ENCODE data around the gene CD177. TPM values are rescaled to one million over a fixed set of nuclear protein-coding genes. Genes with fewer than 3 reads are reported as not detected.
"Not testable (repeated sequence)": the region's sequence is repeated elsewhere in the genome, so short reads cannot be mapped to it uniquely, and the experiment has no call there.

CD177 gene
- total and polyA plus RNA-seq, 4 donors = 0.38 to 33.4 (median 4.4) TPM

GRCh38 chr19:43342104-43342503 lies 11.4 kb upstream of the CD177 start:
- 60% methylated on average over 8 of the region's 8 CpGs for WGBS
- not testable (repeated sequence) for H3K4me3 ChIP-seq (ENCODE audit: low read depth in 1 of 3, low read length in 3 of 3); H3K27ac ChIP-seq (ENCODE audit: low read depth in 1 of 2, low read length in 2 of 2); DNase-seq (ENCODE audit: low spot score); H3K36me3 ChIP-seq (ENCODE audit: control insufficient read depth in 4 of 4, insufficient read depth in 3 of 4, low read depth in 1 of 4, low read length in 3 of 4); H3K9me3 ChIP-seq (ENCODE audit: control insufficient read depth in 4 of 4, low read length in 3 of 4); H3K27me3 ChIP-seq (ENCODE audit: control insufficient read depth in 4 of 4, insufficient read depth in 4 of 4, low read length in 3 of 4); H3K4me1 ChIP-seq (ENCODE audit: control insufficient read depth in 4 of 4, insufficient read depth in 4 of 4, low read length in 3 of 4); H3K9ac ChIP-seq (ENCODE audit: low read depth in 1 of 2, low read length in 2 of 2)

GRCh38 chr19:43344347-43344925 lies 9.1 kb upstream of the CD177 start:
- H3K9me3 ChIP-seq (ENCODE audit: control insufficient read depth in 4 of 4, low read length in 3 of 4); H3K9ac ChIP-seq (ENCODE audit: low read depth in 1 of 2, low read length in 2 of 2); H3K36me3 ChIP-seq (ENCODE audit: control insufficient read depth in 4 of 4, insufficient read depth in 3 of 4, low read depth in 1 of 4, low read length in 3 of 4); H3K27me3 ChIP-seq (ENCODE audit: control insufficient read depth in 4 of 4, insufficient read depth in 4 of 4, low read length in 3 of 4); H3K27ac ChIP-seq (ENCODE audit: low read depth in 1 of 2, low read length in 2 of 2); H3K4me3 ChIP-seq (ENCODE audit: low read depth in 1 of 3, low read length in 3 of 3); DNase-seq (ENCODE audit: low spot score); H3K4me1 ChIP-seq (ENCODE audit: control insufficient read depth in 4 of 4, insufficient read depth in 4 of 4, low read length in 3 of 4): not testable (repeated sequence)
- WGBS = 55% methylated on average over 16 of the region's 16 CpGs

GRCh38 chr19:43349813-43350212 lies 3.7 kb upstream of the CD177 start:
- H3K36me3 ChIP-seq (ENCODE audit: control insufficient read depth in 4 of 4, insufficient read depth in 3 of 4, low read depth in 1 of 4, low read length in 3 of 4); H3K4me1 ChIP-seq (ENCODE audit: control insufficient read depth in 4 of 4, insufficient read depth in 4 of 4, low read length in 3 of 4); H3K27me3 ChIP-seq (ENCODE audit: control insufficient read depth in 4 of 4, insufficient read depth in 4 of 4, low read length in 3 of 4); H3K4me3 ChIP-seq (ENCODE audit: low read depth in 1 of 3, low read length in 3 of 3); H3K9ac ChIP-seq (ENCODE audit: low read depth in 1 of 2, low read length in 2 of 2); H3K27ac ChIP-seq (ENCODE audit: low read depth in 1 of 2, low read length in 2 of 2); DNase-seq (ENCODE audit: low spot score); H3K9me3 ChIP-seq (ENCODE audit: control insufficient read depth in 4 of 4, low read length in 3 of 4): not testable (repeated sequence)
- 79% methylated on average over 8 of the region's 8 CpGs for WGBS

- TF ChIP-seq ZBTB33 (IDR thresholded peaks at IDR 0.05) (no peak), GABPA (IDR thresholded peaks at IDR 0.05 in 1 of 2, conservative IDR thresholded peaks at IDR 0.05 in 1 of 2) (no peak), FOXA2 (IDR thresholded peaks at IDR 0.05) (no peak), EGR1 (IDR thresholded peaks at IDR 0.05; ENCODE audit: low read depth in 2 of 2) (no peak), HNF4G (IDR thresholded peaks at IDR 0.05) (no peak), CTCF (IDR thresholded peaks at IDR 0.05; ENCODE audit: low read depth, low read length, missing input control) (no peak), RAD21 (IDR thresholded peaks at IDR 0.05) (no peak), TAF1 (conservative IDR thresholded peaks at IDR 0.05) (no peak)
- Histone ChIP-seq H3K4me1 (ENCODE audit: control insufficient read depth in 4 of 4, insufficient read depth in 4 of 4, low read length in 3 of 4) (peaks cover 0 to 3% (median 0%) of the 10 kb centered on the region in 4 donors), H3K27me3 (ENCODE audit: control insufficient read depth in 4 of 4, insufficient read depth in 4 of 4, low read length in 3 of 4) (peaks cover 0 to 4% (median 0%) of the 10 kb centered on the region in 4 donors), H3K9me3 (ENCODE audit: control insufficient read depth in 4 of 4, low read length in 3 of 4) (no peaks in the 10 kb centered on the region), H3K36me3 (ENCODE audit: control insufficient read depth in 4 of 4, insufficient read depth in 3 of 4, low read depth in 1 of 4, low read length in 3 of 4) (no peaks in the 10 kb centered on the region), H3K27ac (ENCODE audit: low read depth in 1 of 2, low read length in 2 of 2) (no peak overlapping the region), H3K9ac (ENCODE audit: low read depth in 1 of 2, low read length in 2 of 2) (no peak overlapping the region), H3K4me3 (ENCODE audit: low read depth in 1 of 3, low read length in 3 of 3) (no peak overlapping the region)
- DNase-seq (ENCODE audit: low spot score) = no peak
- 58% methylated on average over 7 of the region's 7 CpGs for WGBS
These were observed 1.3 kb upstream of the CD177 start for GRCh38 chr19:43351998-43352746.

Measured in liver (tissue), 9 donors.